SKM-1 treated with dmso at 0.1 percent for 144 hours (cell line): Measurements from ENCODE around the gene POFUT2.

Experiments
- DNase-seq: peaks from one replicate; lab custom pipeline; 2025; ENCODE audit not compliant: unreplicated experiment; lab: John Stamatoyannopoulos, UW

Gene POFUT2

GRCh38 chr21:45252448-45252925 is 35.2 kb downstream of the POFUT2 start:
- no peak for DNase-seq

- no peak for DNase-seq
Observed at GRCh38 chr21:45251635-45252447, 35.9 kb downstream of the POFUT2 start.

- no peak for DNase-seq
Observed at GRCh38 chr21:45250914-45251634, 36.6 kb downstream of the POFUT2 start.

- no peak for DNase-seq
Observed at GRCh38 chr21:45250272-45250671, 37.4 kb downstream of the POFUT2 start.

GRCh38 chr21:45249626-45250025 is 38.1 kb downstream of the POFUT2 start:
- no peak for DNase-seq

- no peak for DNase-seq
Observed at GRCh38 chr21:45248893-45249381, 38.8 kb downstream of the POFUT2 start.

- no peak for DNase-seq
Observed at GRCh38 chr21:45248301-45248892, 39.3 kb downstream of the POFUT2 start.

- no peak for DNase-seq
Observed at GRCh38 chr21:45246386-45247320, 41.0 kb downstream of the POFUT2 start.

- DNase-seq: no peak
Observed at GRCh38 chr21:45244799-45245340, 42.8 kb downstream of the POFUT2 start.

- DNase-seq: no peak
Observed at GRCh38 chr21:45243603-45244002, 44.1 kb downstream of the POFUT2 start.

GRCh38 chr21:45241357-45241756 is 46.3 kb downstream of the POFUT2 start:
- no peak for DNase-seq

- DNase-seq: no peak
Observed at GRCh38 chr21:45237401-45237800, 50.3 kb downstream of the POFUT2 start.

- peak; percentile 16 for DNase-seq
Observed at GRCh38 chr21:45236481-45236880, 51.2 kb downstream of the POFUT2 start.

GRCh38 chr21:45235488-45235887 is 52.2 kb downstream of the POFUT2 start:
- no peak for DNase-seq

GRCh38 chr21:45234965-45235364 is 52.7 kb downstream of the POFUT2 start:
- no peak for DNase-seq

GRCh38 chr21:45234127-45234526 is 53.6 kb downstream of the POFUT2 start:
- DNase-seq: no peak

- DNase-seq: no peak
Observed at GRCh38 chr21:45231705-45232104, 56.0 kb downstream of the POFUT2 start.

- DNase-seq: no peak
Observed at GRCh38 chr21:45228656-45229240, 58.9 kb downstream of the POFUT2 start.

GRCh38 chr21:45228171-45228641 is 59.5 kb downstream of the POFUT2 start:
- DNase-seq: no peak

- DNase-seq: no peak
Observed at GRCh38 chr21:45227735-45228134, 60.0 kb downstream of the POFUT2 start.
